Body of pancreas (tissue), 4 donors: ENCODE data around the gene ABHD6. TPM values are rescaled to one million over a fixed set of nuclear protein-coding genes. Genes with fewer than 3 reads are reported as not detected.
A peak's percentile ranks its signal among the peaks of the same experiment; 100 is the strongest.

Experiments
- ATAC-seq: fragments of 150-250 bp; one replicate; pipeline ENCODE4 v1.9.1; 2016
- DNase-seq, 4 donors: peaks; one replicate each; pipeline ENCODE4 v3.0.0-alpha.2; 2019
- H3K27ac ChIP-seq, 4 donors: fragments of 200-600 bp; sonication (generic); 1 replicate in 3 of 4; 2 replicates in 1 of 4; pipeline versions ENCODE4 v1.5.1 to v1.6.1; 2016 to 2019; ENCODE audit warnings: mild to moderate bottlenecking in 1 of 4, mixed read lengths in 1 of 4, moderate library complexity in 1 of 4
- H3K27me3 ChIP-seq, 2 donors: fragments of 200-600 bp; sonication (generic); one replicate each; pipeline ENCODE4 v1.6.0; 2016; ENCODE audit warnings: mild to moderate bottlenecking in 1 of 2
- H3K36me3 ChIP-seq, 2 donors: fragments of 200-600 bp; sonication (generic); replicated peaks in 1 of 2; 2 replicates each; pipeline ENCODE4 v1.5.1; 2016; ENCODE audit warnings: low read depth in 2 of 2; ENCODE audit not compliant: insufficient read depth in 1 of 2
- H3K4me1 ChIP-seq: fragments of 200-600 bp; sonication (generic); one replicate; pipeline ENCODE4 v1.6.0; 2016
- H3K4me3 ChIP-seq, 2 donors: fragments of 200-600 bp; sonication (generic); 1 replicate in 1 of 2; 2 replicates in 1 of 2; pipeline ENCODE4 v1.5.1; 2016 to 2019
- H3K9me3 ChIP-seq, 3 donors: fragments of 200-600 bp; sonication (generic); 1 replicate in 2 of 3; 2 replicates in 1 of 3; pipeline ENCODE4 v1.5.1; 2016
- POLR2A ChIP-seq, 3 donors: fragments of 450-650 bp; IDR thresholded peaks; one replicate each; pipeline ENCODE4 v1.6.1; 2016; ENCODE audit warnings: antibody characterized with exemption in 3 of 3, mild to moderate bottlenecking in 2 of 3
- WGBS, 2 donors: methylation state at CpG; one replicate each; pipeline ENCODE4 v1.1.5; 2017; 5-methylcytosine and 5-hydroxymethylcytosine counted together
- intact Hi-C: fragments of 100-400 bp; cut with DNase I; formaldehyde crosslinking; loops from one replicate; pipeline ENCODE4 v1.15.1; 2023
- total RNA-seq, 2 donors: library from RNA; depleted of rRNA; stranded (reverse); fragments of >200 nt; gene quantifications; one replicate each; pipeline ENCODE4 v1.1.0, GENCODE V29; 2016
- TF ChIP-seq, protein P1 (sequence below), 7 experiments: fragments of 450-650 bp in 4 of 7; fragments of 200-600 bp in 3 of 7; sonication (generic) in 3 of 7; IDR thresholded peaks; one replicate each; pipeline ENCODE4 v1.5.1; 2016 to 2019; ENCODE audit warnings: antibody characterized with exemption in 7 of 7

Gene ABHD6
- total RNA-seq, 2 donors from 2014 or later: 5.3 to 6.2 TPM

DNA sequence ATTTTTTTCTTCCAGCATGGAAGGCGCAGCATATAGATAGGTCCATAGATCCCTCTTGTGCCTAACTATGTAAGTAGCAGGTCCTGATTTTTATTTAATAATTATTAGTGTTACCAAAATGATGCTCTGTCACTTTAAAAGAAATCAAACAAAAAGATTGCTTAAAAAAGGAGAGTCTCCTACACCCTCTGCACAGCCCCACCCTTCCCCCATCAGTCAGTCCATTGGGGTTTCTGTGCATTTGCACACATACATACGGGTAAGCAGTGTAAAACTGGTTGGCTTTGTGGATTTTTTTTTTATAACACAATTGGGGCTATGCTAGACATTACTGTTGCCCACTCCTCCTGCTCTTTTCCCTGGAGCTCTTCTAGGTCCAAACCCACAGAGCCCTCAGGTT lies 61.5 kb downstream of the ABHD6 start:
- no peaks in the 10 kb centered on the region for H3K9me3 ChIP-seq
- H3K36me3 ChIP-seq: no peaks in the 10 kb centered on the region
- no peaks in the 10 kb centered on the region for H3K4me1 ChIP-seq
- DNase-seq (no peak), ATAC-seq (no peak)
- H3K4me3 ChIP-seq: no peak overlapping the region
- intact Hi-C loops: loop anchor here (5.0 kb wide), 2 partner anchors 107 to 292 kb away; partner anchors contain the start of gene FLNB
- TF ChIP-seq, protein P1, sequence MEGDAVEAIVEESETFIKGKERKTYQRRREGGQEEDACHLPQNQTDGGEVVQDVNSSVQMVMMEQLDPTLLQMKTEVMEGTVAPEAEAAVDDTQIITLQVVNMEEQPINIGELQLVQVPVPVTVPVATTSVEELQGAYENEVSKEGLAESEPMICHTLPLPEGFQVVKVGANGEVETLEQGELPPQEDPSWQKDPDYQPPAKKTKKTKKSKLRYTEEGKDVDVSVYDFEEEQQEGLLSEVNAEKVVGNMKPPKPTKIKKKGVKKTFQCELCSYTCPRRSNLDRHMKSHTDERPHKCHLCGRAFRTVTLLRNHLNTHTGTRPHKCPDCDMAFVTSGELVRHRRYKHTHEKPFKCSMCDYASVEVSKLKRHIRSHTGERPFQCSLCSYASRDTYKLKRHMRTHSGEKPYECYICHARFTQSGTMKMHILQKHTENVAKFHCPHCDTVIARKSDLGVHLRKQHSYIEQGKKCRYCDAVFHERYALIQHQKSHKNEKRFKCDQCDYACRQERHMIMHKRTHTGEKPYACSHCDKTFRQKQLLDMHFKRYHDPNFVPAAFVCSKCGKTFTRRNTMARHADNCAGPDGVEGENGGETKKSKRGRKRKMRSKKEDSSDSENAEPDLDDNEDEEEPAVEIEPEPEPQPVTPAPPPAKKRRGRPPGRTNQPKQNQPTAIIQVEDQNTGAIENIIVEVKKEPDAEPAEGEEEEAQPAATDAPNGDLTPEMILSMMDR (IDR thresholded peaks at IDR 0.05): no peak
- no peak for TF ChIP-seq POLR2A (IDR thresholded peaks at IDR 0.05)
- no peaks in the 10 kb centered on the region for H3K27me3 ChIP-seq
- H3K27ac ChIP-seq: no peak overlapping the region
- WGBS, 2 donors: 52 to 56% methylated on average over 2 of the region's 2 CpGs

DNA sequence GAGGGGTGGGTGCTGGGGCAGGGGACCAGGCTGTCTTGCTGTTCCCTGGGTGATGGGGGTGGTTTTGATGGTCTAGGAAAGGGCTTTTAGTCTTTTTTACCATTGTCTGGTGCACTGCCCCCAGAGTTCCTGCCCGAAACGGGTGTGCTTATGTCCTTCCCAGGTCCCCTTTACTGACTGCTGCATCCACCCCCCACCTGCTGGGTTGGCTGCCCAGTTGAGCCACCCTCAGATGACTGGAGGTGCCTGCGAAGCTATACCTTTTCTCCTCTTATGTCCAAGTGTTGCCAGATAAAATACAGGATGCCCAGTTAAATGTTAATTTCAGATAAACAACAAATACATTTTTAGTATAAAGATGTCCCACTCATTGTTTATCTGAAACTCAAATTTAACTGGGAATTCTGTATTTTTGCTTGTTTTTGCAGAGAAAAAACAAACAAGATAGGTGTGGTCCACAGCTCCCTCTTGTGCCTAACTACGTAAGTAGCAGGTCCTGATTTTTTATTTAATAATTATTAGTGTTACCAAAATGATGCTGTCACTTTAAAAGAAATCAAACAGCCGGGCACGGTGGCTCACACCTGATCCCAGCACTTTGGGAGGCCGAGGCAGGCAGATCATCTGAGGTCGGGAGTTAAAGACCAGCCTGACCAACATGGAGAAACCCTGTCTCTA lies 62.4 kb downstream of the ABHD6 start:
- ATAC-seq: peak; percentile 47
- DNase-seq: peak in 2 of 4 donors; percentile 14 to 20
- WGBS, 2 donors: 10 to 14% methylated on average over 8 of the region's 8 CpGs
- intact Hi-C loops: loop anchor here (5.0 kb wide), 2 partner anchors 108 to 293 kb away; partner anchors contain the start of gene FLNB
- no peaks in the 10 kb centered on the region for H3K27me3 ChIP-seq
- no peak overlapping the region for H3K4me3 ChIP-seq
- H3K36me3 ChIP-seq: no peaks in the 10 kb centered on the region
- no peak for TF ChIP-seq POLR2A (IDR thresholded peaks at IDR 0.05)
- TF ChIP-seq, protein P1 (IDR thresholded peaks at IDR 0.05): peak; percentile 23 to 71 (median 60)
- H3K27ac ChIP-seq: no peak overlapping the region
- no peaks in the 10 kb centered on the region for H3K9me3 ChIP-seq
- no peaks in the 10 kb centered on the region for H3K4me1 ChIP-seq

DNA sequence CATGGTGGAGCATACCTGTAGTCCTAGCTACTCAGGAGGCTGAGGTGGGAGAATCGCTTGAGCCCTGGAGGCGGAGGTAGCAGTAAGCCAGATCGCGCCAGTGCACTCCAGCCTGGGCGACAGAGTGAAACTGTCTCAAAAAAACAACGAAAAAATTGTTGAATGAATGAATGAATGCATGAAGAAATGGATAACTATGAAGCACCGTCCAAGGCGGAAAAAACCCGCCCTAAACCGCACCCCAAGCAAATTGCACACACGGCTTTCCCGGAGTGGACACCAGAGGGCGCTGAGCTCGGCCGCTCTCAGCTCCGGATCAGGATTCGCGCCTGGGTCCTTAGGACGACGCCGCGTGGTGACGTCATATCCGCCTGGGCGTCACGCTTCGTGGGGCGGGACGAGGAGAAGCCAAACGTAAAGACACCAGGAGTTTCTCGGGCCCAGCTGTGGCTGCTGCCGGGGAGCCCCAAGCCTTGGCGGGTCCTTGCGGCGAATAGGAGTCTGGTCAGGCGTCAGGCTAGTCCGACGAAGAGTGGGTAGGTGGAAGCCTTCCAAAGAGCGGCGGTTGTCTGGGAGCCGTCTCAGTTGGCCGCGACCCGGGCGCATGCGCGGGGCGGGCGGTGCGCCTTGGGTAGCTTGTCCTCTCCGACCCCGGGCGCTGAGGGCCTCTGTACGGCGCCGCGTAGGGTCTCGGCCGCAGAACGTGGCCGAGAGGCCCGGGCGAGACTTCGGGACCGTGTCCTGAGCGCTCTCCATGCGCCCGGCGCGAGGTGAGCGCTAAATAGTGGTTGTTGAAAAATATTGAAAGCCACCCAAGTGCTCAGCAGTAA lies 68.5 kb downstream of the ABHD6 start, which contains the start of the genes HTD2 and RPP14:
Gene HTD2, plus strand, starts transcription at position 639 of the 830 bp plus-strand sequence. CDS start 11,094 bp downstream, outside the sequence.
Gene RPP14, plus strand, starts transcription at position 364 of the 830 bp plus-strand sequence. CDS start 4,085 bp downstream, outside the sequence.
- TF ChIP-seq POLR2A (IDR thresholded peaks at IDR 0.05): peak; percentile 47 to 85 (median 81)
- TF ChIP-seq, protein P1 (IDR thresholded peaks at IDR 0.05): peak; percentile 93 to 99 (median 99)
- intact Hi-C loops: no loop called here
- Histone ChIP-seq H3K4me1 (peaks cover 23% of the 10 kb centered on the region), H3K36me3 (peaks cover 0 to 3% of the 10 kb centered on the region in 2 donors), H3K9me3 (no peaks in the 10 kb centered on the region), H3K27me3 (no peaks in the 10 kb centered on the region), H3K27ac (peak within 1 kb of the TSS; percentile 91 to 99 (median 96)), H3K4me3 (peak within 1 kb of the TSS; percentile 57 to 63)
- 3 to 13% methylated on average over 22 to 71 of the region's 71 CpGs for WGBS, 2 donors
- DNase-seq (peak; percentile 98 to 99 (median 98)), ATAC-seq (peak; percentile 97)

DNA sequence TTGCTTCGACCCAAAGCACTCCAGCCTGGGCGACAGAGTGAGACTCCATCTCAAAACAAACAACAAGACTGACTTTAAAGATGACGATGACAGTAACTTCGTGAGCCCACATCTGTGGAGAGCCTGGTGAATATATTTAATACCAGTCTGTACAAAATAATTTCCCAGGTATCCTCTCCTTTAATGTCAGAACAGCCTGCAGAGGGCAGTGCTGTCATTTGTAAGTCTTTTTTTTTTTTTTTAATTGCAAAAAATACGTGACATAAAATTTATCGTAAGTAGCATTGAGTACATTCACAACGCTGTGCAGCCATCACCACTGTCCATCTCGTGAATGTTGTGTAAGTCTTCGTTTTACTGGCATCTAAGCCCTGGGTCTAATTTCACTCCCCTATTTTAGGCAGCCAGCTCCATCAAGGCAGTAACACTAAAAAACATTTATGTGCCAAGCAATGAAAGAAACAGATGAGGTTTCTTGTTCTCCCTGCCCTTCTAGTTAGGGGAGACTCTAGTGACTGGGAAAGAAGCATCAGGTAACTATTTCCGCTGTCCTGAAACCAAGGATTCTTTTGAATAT lies 70.1 kb downstream of the ABHD6 start:
- Histone ChIP-seq H3K27me3 (no peaks in the 10 kb centered on the region), H3K27ac (peak overlapping the region in 3 of 4 donors; percentile 91 to 97 (median 96)), H3K9me3 (no peaks in the 10 kb centered on the region), H3K4me1 (peaks cover 23% of the 10 kb centered on the region), H3K36me3 (peaks cover 0 to 16% of the 10 kb centered on the region in 2 donors), H3K4me3 (no peak overlapping the region)
- ATAC-seq (no peak), DNase-seq (peak; percentile 43 to 67 (median 54))
- 19 to 21% methylated on average over 10 of the region's 10 CpGs for WGBS, 2 donors
- intact Hi-C loops: no loop called here
- no peak for TF ChIP-seq POLR2A (IDR thresholded peaks at IDR 0.05)
- TF ChIP-seq, protein P1 (IDR thresholded peaks at IDR 0.05): peak; percentile 15 to 48 (median 40)
